Epithelial cell of proximal tubule (primary cell): ENCODE measurements around the gene MMP11. TPM values are rescaled to one million over a fixed set of nuclear protein-coding genes. Genes with fewer than 3 reads are reported as not detected.
"Not testable (repeated sequence)": the region's sequence is repeated elsewhere in the genome, so short reads cannot be mapped to it uniquely, and the experiment has no call there.

ENCODE experiments used
- DNase-seq: peaks from one replicate; pipeline ENCODE4 v3.0.0-alpha.2; 2011; ENCODE audit warnings: low read depth
- H3K4me3 ChIP-seq: 2 replicates; pipeline ENCODE4 v1.5.1; 2011; ENCODE audit warnings: low read depth, mild to moderate bottlenecking, low read length
- total RNA-seq: library from RNA; depleted of rRNA; stranded (reverse); fragments of >200 nt; gene quantifications from 2 replicates; pipeline ENCODE4 v1.2.3, GENCODE V29; 2015
- TF ChIP-seq, protein P1 (sequence below): conservative IDR thresholded peaks from 2 replicates; pipeline ENCODE4 v1.5.1; 2012; ENCODE audit warnings: low read depth, mild to moderate bottlenecking, low read length

The MMP11 gene, protein sequence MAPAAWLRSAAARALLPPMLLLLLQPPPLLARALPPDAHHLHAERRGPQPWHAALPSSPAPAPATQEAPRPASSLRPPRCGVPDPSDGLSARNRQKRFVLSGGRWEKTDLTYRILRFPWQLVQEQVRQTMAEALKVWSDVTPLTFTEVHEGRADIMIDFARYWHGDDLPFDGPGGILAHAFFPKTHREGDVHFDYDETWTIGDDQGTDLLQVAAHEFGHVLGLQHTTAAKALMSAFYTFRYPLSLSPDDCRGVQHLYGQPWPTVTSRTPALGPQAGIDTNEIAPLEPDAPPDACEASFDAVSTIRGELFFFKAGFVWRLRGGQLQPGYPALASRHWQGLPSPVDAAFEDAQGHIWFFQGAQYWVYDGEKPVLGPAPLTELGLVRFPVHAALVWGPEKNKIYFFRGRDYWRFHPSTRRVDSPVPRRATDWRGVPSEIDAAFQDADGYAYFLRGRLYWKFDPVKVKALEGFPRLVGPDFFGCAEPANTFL
- 11.4 and 22.3 TPM in 2 replicates for total RNA-seq

DNA sequence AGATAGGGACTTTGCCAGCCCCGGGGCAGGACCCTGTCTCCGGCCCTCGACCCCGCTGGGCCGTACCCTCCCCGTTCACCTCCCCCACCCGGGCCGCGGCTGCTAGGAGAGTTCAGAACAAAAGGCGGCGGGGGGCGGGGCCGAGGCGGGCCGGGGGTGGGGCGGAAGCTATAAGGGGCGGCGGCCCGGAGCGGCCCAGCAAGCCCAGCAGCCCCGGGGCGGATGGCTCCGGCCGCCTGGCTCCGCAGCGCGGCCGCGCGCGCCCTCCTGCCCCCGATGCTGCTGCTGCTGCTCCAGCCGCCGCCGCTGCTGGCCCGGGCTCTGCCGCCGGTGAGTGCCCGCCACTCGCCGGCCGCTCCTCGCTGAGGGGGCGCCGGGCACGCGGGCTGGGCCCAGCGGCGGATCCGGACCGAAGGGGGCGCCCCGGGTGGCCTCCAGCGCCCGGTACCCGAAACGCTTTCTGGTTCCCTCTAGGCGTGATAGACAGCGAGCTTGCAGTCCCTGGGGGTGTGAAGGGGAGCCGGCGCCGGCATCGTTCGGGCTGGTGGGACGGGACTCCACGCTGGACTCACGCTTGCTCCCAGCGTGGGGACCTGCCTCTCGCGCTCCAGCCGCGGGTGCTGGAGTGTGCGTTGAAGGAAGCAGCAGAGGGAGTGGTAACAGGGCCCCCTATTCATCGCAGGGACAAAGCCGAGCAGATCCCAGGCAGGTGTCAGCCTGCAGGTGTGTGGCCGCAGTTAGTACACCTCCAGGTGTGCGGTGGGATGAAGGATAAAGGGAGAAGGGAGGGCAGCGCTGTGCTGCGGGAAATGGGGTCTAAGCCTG, at the start of gene MMP11:
TSS of gene MMP11 (plus strand) at position 201 of the 825 bp plus-strand sequence. CDS start at position 223, 22 bp downstream.
- TF ChIP-seq, protein P1, sequence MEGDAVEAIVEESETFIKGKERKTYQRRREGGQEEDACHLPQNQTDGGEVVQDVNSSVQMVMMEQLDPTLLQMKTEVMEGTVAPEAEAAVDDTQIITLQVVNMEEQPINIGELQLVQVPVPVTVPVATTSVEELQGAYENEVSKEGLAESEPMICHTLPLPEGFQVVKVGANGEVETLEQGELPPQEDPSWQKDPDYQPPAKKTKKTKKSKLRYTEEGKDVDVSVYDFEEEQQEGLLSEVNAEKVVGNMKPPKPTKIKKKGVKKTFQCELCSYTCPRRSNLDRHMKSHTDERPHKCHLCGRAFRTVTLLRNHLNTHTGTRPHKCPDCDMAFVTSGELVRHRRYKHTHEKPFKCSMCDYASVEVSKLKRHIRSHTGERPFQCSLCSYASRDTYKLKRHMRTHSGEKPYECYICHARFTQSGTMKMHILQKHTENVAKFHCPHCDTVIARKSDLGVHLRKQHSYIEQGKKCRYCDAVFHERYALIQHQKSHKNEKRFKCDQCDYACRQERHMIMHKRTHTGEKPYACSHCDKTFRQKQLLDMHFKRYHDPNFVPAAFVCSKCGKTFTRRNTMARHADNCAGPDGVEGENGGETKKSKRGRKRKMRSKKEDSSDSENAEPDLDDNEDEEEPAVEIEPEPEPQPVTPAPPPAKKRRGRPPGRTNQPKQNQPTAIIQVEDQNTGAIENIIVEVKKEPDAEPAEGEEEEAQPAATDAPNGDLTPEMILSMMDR = no peak
- peak within 1 kb of the TSS; percentile 44 for H3K4me3 ChIP-seq
- DNase-seq = no peak

DNA sequence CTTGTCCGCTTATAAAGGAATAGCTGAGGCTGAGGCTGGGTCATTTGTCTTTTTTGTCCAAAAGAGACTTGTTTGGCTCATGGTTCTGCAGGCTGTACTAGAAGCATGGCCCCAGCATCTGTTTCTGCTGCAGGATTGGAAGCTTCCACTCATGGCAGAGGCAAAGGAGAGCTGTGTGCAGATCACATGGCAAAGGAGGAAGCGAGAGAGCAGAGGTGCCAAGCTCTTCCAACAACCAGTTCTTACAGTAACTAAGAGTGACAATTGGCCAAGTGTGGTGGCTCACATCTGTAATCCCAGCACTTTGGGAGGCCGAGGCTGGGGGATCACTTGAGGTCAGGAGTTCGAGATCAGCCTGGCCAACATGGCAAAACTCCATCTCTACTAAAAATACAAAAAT, 44.5 kb upstream of the MMP11 start:
- DNase-seq, H3K4me3 ChIP-seq: not testable (repeated sequence)

DNA sequence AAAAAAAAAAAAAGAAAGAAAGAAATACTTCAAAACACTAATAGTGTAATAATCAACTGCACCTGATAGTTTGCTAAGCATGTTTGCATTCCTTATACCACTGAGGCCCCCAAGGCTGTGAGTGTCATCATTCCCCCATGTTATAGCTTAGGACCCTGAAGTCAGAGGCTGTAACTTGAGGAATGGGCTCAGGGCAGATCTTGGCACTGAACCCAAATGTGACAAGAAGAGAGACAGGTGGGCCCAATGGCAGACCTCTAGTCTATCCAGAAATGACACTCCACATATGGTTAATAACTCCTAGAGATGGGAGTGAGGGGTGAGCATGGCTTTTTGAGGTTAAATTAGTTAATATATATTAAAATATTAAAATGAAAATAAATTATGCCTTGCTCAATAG, 35.0 kb upstream of the MMP11 start:
- H3K4me3 ChIP-seq = no peak overlapping the region
- DNase-seq = no peak
- TF ChIP-seq, protein P1 = no peak

DNA sequence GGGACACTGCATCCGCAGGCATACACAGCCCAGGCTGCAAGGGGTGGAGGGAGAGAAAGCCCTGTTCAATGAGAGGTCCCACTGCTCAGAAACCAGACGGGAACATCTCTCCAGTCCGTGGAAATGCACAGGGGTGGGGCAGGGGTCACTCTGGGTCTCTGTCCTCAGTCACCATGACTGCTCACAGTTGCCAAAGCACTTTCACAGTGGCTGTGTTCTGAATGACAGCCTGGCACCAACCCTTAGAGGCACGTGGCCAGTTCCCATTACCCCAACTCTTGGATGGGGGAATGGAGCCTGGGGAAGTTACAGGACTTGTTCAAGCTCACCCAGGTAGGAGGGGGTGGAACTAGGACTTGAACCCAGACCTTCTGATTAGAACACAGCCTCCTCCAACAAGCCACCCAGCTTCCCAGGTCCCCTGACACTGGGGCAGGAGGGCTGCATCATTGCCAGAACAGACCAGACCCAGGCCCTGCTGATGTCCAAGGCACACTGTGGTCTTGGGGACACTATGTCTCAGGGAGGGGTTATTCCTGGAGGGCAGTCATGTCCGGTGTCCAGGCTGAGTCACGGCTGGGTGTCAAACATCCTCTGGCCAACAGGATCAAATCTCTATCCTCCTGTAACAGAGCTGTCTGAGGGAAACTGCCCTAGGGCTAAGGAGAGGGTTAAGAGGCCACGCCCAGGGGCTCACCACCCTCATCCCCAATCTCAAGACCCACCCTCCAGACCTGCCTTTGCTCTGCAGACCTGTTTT, 30.0 kb upstream of the MMP11 start:
- DNase-seq = no peak
- H3K4me3 ChIP-seq = no peak overlapping the region
- TF ChIP-seq, protein P1 = no peak

DNA sequence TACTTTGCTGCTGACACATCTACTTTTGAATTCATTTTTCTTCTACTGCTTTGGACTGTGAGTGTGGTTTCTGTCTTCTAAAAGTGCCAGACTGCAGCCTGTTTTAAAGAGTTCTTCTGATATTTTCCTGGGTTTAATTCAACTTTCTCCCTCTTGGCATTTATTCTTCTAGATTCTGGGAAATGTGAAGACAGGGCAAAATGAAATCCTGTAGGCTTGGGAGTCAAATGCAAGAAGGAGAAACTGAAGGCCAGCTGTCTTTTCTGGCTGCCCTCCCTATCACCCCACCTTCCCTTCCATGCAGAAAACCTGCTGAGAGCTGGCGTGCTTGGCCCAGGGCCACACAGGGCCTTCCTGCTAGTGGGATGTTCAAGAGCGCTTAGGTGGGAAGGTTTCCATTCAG, 29.3 kb upstream of the MMP11 start:
- TF ChIP-seq, protein P1 = no peak
- no peak overlapping the region for H3K4me3 ChIP-seq
- no peak for DNase-seq

DNA sequence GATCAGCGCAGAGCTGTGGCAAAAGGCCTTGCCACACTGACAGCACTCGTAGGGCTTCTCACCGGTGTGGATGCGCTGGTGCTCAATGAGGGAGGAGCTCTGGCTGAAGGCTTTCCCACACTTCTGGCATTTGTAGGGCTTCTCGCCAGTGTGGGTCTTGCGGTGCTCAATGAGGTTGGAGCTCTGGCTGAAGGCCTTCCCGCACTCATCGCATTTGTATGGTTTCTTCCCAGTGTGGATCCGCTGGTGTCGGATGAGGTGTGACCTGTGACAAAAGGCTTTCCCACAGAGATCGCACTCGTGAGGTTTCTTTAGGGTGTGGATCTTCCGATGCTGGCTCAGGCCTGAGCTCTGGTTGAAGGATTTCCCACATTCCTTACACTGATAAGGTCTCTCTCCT, 28.6 kb upstream of the MMP11 start:
- TF ChIP-seq, protein P1 = no peak
- no peak for DNase-seq
- no peak overlapping the region for H3K4me3 ChIP-seq

DNA sequence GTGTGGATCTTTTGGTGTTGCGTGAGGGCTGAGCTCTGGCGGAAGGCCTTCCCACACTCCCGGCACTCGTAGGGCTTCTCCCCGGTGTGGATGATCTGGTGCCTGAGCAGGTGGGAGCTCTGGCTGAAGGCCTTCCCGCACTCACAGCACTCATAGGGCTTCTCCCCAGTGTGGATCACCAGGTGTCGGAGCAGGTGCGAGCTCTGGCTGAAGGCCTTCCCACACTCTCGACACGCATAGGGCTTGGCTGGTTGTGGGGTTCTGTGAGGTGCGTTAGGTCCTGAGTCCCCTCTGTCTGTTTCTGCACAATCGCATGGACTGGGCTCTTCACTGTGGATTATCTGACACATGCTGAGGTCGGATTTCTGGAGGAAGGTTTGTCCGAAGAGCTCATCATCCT, 28.2 kb upstream of the MMP11 start:
- DNase-seq = no peak
- TF ChIP-seq, protein P1 = no peak
- H3K4me3 ChIP-seq = no peak overlapping the region
